ENCODE measurements around the gene SAMMSON. TPM values are rescaled to one million over a fixed set of nuclear protein-coding genes. Genes with fewer than 3 reads are reported as not detected.

Gene SAMMSON
- total RNA-seq, 1 donor from 2014 or later: not detected

GRCh38 chr3:70038693-70039092 lies 39.2 kb downstream of the SAMMSON start:
- Histone ChIP-seq H3K27ac (no peak overlapping the region), H3K36me3 (no peaks in the 10 kb centered on the region), H3K27me3 (ENCODE audit: low read depth) (no peaks in the 10 kb centered on the region), H3K9me3 (no peaks in the 10 kb centered on the region), H3K4me1 (no peaks in the 10 kb centered on the region), H3K4me3 (no peak overlapping the region)
- ATAC-seq (no peak), DNase-seq (no peak)
- intact Hi-C loops (cut with DNase I): no loop called here
- TF ChIP-seq CTCF (IDR thresholded peaks at IDR 0.05): no peak

DNA sequence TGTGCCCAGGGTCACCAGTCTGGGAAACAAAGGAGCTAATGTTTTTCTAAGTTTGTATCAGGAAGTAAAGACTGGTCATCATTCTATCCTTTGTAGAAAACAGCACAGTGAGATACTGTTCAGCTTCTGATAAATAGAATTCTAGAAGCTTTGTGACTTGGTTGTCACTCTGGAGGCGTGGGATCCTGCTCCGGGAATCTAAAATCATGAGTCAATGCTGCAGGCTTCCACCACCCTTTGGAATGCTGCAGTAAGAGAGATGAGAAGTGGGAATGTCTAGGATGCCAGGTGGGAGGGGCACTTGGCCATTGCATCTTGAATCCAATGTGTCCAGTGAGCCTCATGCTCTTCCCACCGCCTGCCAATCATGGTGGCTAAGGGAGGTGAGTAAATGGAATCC lies 40.9 kb downstream of the SAMMSON start:
- no peak for TF ChIP-seq CTCF (IDR thresholded peaks at IDR 0.05)
- no peak overlapping the region for H3K27ac ChIP-seq
- intact Hi-C loops (cut with DNase I): no loop called here
- no peaks in the 10 kb centered on the region for H3K36me3 ChIP-seq
- ATAC-seq: no peak
- H3K27me3 ChIP-seq (ENCODE audit: low read depth): no peaks in the 10 kb centered on the region
- H3K4me1 ChIP-seq: no peaks in the 10 kb centered on the region
- H3K4me3 ChIP-seq: no peak overlapping the region
- H3K9me3 ChIP-seq: no peaks in the 10 kb centered on the region
- no peak for DNase-seq

GRCh38 chr3:70042641-70043040 lies 43.1 kb downstream of the SAMMSON start:
- Histone ChIP-seq H3K27ac (no peak overlapping the region), H3K4me3 (no peak overlapping the region), H3K36me3 (no peaks in the 10 kb centered on the region), H3K9me3 (no peaks in the 10 kb centered on the region), H3K4me1 (no peaks in the 10 kb centered on the region), H3K27me3 (ENCODE audit: low read depth) (no peaks in the 10 kb centered on the region)
- intact Hi-C loops (cut with DNase I): no loop called here
- ATAC-seq (no peak), DNase-seq (no peak)
- TF ChIP-seq CTCF (IDR thresholded peaks at IDR 0.05): no peak

- Histone ChIP-seq H3K9me3 (no peaks in the 10 kb centered on the region), H3K4me1 (no peaks in the 10 kb centered on the region), H3K36me3 (no peaks in the 10 kb centered on the region), H3K27me3 (ENCODE audit: low read depth) (no peaks in the 10 kb centered on the region), H3K27ac (no peak overlapping the region), H3K4me3 (no peak overlapping the region)
- no peak for TF ChIP-seq CTCF (IDR thresholded peaks at IDR 0.05)
- DNase-seq: no peak
- intact Hi-C loops (cut with DNase I): no loop called here
- ATAC-seq: no peak
Observed at GRCh38 chr3:70049761-70050160, 50.2 kb downstream of the SAMMSON start.

DNA sequence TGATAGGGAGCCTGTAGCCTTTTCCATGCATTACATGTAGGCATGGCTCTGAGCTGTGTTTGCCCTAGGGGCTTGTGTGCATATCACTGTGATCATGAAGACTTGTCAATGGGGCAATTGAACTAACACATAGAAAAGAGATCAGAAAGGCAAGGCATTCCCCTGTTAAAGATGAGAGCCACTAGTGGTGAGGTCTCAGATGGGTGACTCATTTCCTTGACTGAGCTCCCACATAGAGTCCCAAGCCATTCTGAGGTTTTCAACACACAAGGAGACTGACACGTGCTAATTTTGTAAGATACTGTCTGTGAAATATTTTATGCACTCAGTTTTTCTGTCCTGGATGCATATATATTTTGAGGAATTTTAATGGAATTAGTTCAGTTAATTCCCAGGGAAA lies 53.8 kb downstream of the SAMMSON start:
- no peak for TF ChIP-seq CTCF (IDR thresholded peaks at IDR 0.05)
- H3K9me3 ChIP-seq: no peaks in the 10 kb centered on the region
- ATAC-seq (peak in 1 of 2 donors; percentile 54), DNase-seq (no peak)
- H3K27me3 ChIP-seq (ENCODE audit: low read depth): no peaks in the 10 kb centered on the region
- no peaks in the 10 kb centered on the region for H3K4me1 ChIP-seq
- no peak overlapping the region for H3K27ac ChIP-seq
- H3K36me3 ChIP-seq: no peaks in the 10 kb centered on the region
- H3K4me3 ChIP-seq: no peak overlapping the region
- intact Hi-C loops (cut with DNase I): no loop called here

GRCh38 chr3:70056081-70056480 lies 56.5 kb downstream of the SAMMSON start:
- H3K4me3 ChIP-seq: no peak overlapping the region

More at GRCh38 chr3:70056081-70056480, 56.5 kb downstream of the SAMMSON start:
- no peak for TF ChIP-seq CTCF (IDR thresholded peaks at IDR 0.05)
- no peak overlapping the region for H3K27ac ChIP-seq
- no peaks in the 10 kb centered on the region for H3K27me3 ChIP-seq (ENCODE audit: low read depth)
- no peaks in the 10 kb centered on the region for H3K4me1 ChIP-seq
- no peaks in the 10 kb centered on the region for H3K36me3 ChIP-seq
- no peak for DNase-seq
- intact Hi-C loops (cut with DNase I): no loop called here
- H3K9me3 ChIP-seq: no peaks in the 10 kb centered on the region
- ATAC-seq: no peak
